ENCODE results near the gene CLEC16A.
"Not testable (repeated sequence)": the region's sequence is repeated elsewhere in the genome, so short reads cannot be mapped to it uniquely, and the experiment has no call there.

CLEC16A gene

DNA sequence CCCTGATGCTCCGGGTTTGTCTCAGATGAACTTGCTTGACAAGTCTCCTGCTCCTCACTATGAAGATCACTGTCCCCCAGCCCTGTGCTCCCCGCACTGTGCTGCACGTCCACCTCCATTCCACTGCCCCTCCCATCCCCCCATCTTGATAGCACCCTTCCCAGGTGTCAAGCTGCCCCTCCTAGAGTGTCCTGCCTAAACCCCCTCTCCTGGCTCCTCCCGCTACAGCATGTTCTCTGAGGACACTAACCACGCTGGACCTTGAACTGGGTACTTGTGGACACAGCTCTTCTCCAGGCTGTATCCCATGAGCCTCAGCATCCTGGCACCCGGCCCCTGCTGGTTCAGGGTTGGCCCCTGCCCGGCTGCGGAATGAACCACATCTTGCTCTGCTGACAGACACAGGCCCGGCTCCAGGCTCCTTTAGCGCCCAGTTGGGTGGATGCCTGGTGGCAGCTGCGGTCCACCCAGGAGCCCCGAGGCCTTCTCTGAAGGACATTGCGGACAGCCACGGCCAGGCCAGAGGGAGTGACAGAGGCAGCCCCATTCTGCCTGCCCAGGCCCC, 20.6 kb upstream of the CLEC16A start:
- no peak for DNase-seq (ENCODE audit: low read depth)

DNA sequence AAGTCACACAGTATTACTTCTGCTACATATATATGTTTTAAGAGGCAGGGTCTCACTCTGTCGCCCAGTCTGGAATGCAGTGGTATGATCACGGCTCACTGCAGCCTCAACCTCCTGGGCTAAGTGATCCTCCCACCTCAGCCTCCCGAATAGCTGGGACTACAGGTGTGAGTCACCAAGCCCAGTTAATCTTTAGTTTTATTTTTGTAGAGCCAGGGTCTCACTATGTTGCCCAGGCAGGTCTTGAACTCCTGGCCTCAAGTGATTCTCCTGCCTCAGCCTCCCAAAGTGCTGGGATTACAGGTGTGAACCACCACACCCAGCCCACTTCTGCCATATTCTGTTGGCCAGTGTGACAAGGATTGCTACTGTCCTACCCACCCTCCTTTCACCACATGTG, 19.1 kb upstream of the CLEC16A start:
- DNase-seq (ENCODE audit: low read depth): not testable (repeated sequence)

DNA sequence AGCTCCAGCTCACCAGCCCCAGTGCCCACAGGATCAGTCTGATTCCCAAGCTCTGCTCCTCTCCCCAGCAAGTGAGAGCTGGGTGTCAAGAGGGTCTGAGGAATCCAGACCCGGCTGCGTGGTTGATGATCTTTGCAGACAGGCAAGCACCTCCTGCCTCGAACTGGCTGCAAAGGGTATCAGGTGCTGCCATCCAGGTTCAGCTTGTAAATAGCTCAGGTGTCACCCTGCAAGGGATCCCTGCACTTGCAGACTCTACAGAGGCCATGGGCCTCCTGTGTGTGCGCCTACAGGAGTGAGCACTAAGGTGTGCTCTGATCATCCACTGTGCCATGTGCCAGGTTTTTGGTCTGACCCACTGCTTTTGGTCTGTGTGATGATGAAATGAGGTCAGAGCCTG, 18.3 kb upstream of the CLEC16A start:
- no peak for DNase-seq (ENCODE audit: low read depth)

DNA sequence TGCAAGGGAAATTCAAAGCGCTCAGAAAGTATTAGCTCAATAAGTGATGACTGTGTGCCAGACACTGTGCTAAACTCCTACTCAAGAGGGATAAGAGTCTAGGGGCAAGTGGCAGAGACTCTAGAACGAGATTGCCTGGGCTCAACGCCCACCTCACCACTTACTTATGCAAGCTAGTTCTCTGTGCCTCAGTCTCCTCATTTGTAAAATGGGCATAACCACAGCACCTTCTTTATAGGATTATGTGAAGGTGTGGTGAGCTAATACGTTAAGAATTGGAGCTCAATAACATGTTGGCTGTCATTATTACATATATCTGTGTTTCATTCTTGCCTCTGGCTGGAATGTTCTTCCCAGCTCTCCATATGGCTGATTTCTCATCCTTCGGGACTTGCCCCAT, 17.5 kb upstream of the CLEC16A start:
- no peak for DNase-seq (ENCODE audit: low read depth)

DNA sequence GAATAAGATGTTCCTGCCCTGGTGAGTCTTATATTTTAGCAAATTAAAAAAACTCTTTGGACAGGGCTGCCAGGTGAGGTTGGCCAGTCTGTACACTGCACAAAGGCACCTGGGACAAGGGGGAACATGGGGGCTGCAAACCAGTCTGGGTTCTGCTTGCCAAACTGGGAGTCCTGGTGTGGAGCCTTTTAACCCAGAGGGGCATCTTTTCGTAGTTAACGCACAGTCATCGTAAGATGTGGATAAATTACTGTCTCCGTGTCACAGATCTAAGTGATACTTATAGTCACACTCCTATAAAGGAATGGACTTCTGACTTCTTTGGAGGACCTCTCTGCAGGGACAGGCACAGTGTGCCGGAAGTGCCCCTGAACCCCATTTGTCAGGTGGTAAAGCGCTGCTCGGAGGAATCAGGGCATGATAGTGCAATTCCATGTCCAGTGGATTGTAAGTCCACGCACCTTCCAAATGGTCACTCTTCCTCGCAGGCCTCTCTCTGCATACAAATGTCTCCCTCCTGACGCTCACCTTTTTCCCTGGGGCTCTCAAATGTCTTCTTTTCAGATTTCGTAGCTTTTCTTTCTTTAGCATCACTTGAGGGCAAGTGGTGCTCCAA, 16.8 kb upstream of the CLEC16A start:
- no peak for DNase-seq (ENCODE audit: low read depth)

DNA sequence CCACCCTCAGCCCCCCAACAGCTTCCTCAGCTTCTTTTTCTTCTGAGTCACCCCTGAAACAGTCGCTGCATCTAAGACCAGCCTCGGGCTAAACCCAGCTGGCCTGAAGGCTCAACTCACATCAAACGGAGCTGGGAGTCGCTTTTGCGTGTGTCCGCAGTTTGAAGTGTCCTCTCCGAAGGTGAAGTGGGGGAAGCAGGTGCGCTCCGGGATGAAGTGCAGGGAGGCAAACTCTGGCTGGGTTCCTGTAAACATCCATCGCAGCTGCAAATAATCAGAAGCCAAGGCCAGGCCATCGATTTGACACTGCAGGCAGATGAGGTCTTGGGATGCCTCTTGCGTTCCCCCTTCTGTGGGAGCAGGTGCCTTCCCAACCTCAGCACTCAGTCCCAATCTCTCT, 15.3 kb upstream of the CLEC16A start:
- DNase-seq (ENCODE audit: low read depth): not testable (repeated sequence)

- no peak for DNase-seq (ENCODE audit: low read depth)
Observed at GRCh38 chr16:10929853-10930754, 14.3 kb upstream of the CLEC16A start.

GRCh38 chr16:10930755-10931093, 13.6 kb upstream of the CLEC16A start:
- no peak for DNase-seq (ENCODE audit: low read depth)

DNA sequence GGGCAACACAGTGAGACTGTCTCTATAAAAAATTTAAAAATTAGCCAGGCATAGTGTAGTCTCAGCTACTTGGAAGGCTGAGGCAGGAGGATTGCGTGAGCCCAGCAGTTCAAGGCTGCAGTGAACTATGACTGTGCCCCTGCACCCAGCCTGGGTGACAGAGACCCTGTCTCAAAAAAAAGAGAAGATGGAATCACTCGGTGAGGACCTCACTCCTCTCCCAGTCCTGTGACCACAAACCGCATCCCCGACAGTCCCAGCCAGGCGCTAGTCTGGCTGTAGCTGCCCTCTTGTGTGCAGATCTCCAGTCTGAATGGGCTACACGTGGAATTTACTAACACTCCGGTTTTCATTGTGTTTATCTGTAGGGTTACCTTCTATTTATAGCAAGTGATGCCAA, 13.2 kb upstream of the CLEC16A start:
- DNase-seq (ENCODE audit: low read depth): no peak

- DNase-seq (ENCODE audit: low read depth): no peak
Observed at GRCh38 chr16:10931977-10932632, 12.3 kb upstream of the CLEC16A start.

- no peak for DNase-seq (ENCODE audit: low read depth)
Observed at GRCh38 chr16:10932959-10933710, 11.2 kb upstream of the CLEC16A start.

DNA sequence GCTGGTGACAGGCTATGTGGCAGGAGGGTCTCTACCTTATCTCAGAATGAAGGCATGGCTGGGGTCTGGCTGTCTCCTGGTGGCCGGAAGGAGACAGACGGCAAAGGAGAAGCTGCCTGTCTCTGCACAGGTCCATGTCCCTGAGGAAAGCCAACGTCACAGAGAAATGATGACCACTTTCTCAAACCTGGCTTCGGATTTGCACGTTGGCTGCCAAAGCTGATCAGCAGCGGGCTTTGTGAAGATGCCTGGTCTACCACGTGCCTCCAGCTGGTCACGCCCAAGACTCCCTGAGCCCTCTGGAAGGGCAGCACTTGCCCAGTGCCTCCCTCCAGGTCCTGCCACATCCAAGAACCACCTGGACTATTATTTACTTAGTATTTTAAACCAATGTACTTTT, 10.5 kb upstream of the CLEC16A start:
- no peak for DNase-seq (ENCODE audit: low read depth)

DNA sequence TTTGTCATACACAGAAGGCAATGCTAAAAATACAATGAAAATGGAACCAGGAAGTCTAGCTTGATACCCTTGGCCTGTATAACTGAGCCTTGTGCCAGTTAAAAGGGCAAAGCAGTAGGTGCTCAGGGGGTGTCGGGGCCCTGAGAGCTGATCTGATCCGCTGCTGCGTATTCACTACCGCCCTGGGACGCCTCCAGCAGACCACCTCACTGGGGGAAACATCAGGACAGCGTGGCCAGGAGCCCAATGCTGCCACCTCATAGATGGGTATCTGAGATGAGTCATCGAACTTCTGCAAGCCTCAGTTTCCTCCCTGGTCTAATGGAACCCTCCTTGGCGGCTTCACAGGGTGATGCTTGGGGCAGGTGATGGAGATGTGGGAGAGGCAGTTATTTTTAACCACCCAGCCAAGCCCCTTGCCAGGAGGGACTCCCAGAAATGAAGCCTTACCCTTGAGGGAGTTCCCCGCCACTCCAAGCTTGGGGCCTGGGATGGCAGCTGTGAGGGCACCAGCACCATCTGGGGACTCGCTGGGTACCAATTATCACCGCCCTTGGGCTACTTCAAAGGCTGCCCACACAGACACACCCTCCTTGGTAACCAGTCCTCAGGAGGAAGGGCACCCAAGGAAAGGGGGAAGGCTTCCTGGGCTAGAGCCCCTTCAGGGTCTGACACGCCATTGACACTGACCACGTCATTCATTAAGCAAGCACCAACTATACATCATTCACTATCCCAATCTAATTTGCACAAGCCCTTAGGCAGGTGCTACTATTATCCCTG, 9.8 kb upstream of the CLEC16A start:
- DNase-seq (ENCODE audit: low read depth): no peak

GRCh38 chr16:10935226-10935915, 9.0 kb upstream of the CLEC16A start:
- DNase-seq (ENCODE audit: low read depth): no peak

- DNase-seq (ENCODE audit: low read depth): no peak
Observed at GRCh38 chr16:10936272-10936984, 7.9 kb upstream of the CLEC16A start.

DNA sequence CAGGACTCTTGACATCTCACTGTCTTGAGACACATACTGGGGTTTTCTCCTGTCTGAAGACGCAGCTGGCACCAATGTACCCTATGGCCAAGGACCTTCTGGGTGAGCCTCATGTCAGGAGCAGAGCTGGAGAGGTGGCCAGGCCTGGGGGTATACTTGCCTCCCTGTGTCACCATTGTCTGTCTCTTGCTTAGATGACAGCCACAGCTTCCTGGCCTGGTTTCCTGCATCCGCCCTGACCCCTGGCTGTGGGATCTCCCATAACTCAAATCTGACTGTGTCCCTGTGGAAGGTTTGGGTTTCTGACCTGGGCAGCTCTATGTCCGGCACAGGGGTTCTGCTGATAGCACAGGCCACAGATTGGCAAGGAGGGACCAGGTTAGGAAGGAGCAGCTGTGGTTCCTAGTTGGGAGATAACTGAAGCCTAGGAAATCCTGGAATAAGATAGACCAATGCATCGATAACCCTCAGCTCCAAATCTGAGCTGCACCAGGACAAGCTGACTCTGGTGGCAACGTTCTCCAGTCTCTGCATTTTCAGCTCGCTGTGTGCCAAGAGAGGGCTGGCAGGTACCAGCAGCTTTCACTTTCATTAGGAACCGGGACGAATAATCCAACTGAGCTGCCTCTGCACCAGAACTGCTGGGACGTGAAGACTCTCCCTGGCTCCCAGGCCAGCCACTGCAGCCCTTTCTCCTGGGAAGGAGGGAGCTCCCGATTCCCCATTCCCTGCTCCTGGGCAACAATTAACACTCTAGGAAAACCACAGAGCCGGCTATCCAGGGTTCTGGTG, 7.1 kb upstream of the CLEC16A start:
- no peak for DNase-seq (ENCODE audit: low read depth)

DNA sequence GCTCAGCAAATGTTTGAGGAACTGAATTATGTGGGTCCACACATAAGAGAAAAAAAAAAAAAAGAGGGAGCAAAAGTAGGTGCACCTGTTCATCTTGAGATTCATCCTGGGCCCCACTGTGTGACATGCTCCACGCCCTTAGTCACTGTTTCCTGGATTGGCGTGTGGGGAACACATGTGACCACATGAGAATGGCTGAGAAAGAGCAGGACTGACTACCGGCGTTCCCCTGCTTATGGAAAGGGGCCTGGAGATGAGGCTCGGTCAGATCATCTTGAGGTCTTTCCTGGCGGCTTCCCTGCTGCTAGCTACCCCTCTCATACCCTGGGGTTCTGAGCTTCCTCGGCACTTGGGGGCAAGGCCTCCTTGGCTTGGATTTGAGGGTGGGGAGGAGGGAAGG, 6.0 kb upstream of the CLEC16A start:
- no peak for DNase-seq (ENCODE audit: low read depth)

GRCh38 chr16:10938796-10939648, 5.3 kb upstream of the CLEC16A start:
- no peak for DNase-seq (ENCODE audit: low read depth)

Data from non-pigmented ciliary epithelial cell (primary cell).